Muscle of arm (tissue), 14 donors: ENCODE data around the gene RCSD1. TPM values are rescaled to one million over a fixed set of nuclear protein-coding genes. Genes with fewer than 3 reads are reported as not detected.
"Not testable (repeated sequence)": the region's sequence is repeated elsewhere in the genome, so short reads cannot be mapped to it uniquely, and the experiment has no call there.

Experiments used
- DNase-seq: peaks from one replicate; pipeline ENCODE4 v3.0.0-alpha.2; 2013
- long read RNA-seq, 11 donors: transcript quantifications; one replicate each; lab custom pipeline, GENCODE V29; 2026
- polyA plus RNA-seq, 12 donors: library from polyadenylated mRNA; unstranded; fragments of 120-200 nt; gene quantifications; one replicate each; pipeline ENCODE4 v1.2.1, GENCODE V29; 2013; ENCODE audit not compliant: insufficient read length in 12 of 12

Gene RCSD1
- 10 to 100 TPM in 11 of 12 donors, not detected in 1; 23.5 to 70.8 (median 43.3) TPM for polyA plus RNA-seq
- long read RNA-seq, donor 1, partial matches to known transcripts = 0 of 1 reads
- long read RNA-seq, donor 1, other reads (novel, unspliced or antisense) = 0 of 1 reads
- long read RNA-seq, donor 2, transcript RCSD1-202 (7 exons, 3,135 nt) = major isoform, 14 of 31 reads
- long read RNA-seq, donor 2, partial matches to known transcripts = 17 of 31 reads
- long read RNA-seq, donor 2, other reads (novel, unspliced or antisense) = 0 of 31 reads
- long read RNA-seq, donor 3, transcript RCSD1-202 (7 exons, 3,135 nt) = major isoform, 5 of 5 reads
- long read RNA-seq, donor 3, partial matches to known transcripts = 0 of 5 reads
- long read RNA-seq, donor 3, other reads (novel, unspliced or antisense) = 0 of 5 reads
- long read RNA-seq, donor 4, transcript RCSD1-202 (7 exons, 3,135 nt) = major isoform, 6 of 6 reads
- long read RNA-seq, donor 4, partial matches to known transcripts = 0 of 6 reads
- long read RNA-seq, donor 4, other reads (novel, unspliced or antisense) = 0 of 6 reads
- long read RNA-seq, donor 5, transcript RCSD1-202 (7 exons, 3,135 nt) = major isoform, 17 of 17 reads
- long read RNA-seq, donor 5, partial matches to known transcripts = 0 of 17 reads
- long read RNA-seq, donor 5, other reads (novel, unspliced or antisense) = 0 of 17 reads
- long read RNA-seq, donor 6, partial matches to known transcripts = 0 of 3 reads
- long read RNA-seq, donor 6, other reads (novel, unspliced or antisense) = 0 of 3 reads
- long read RNA-seq, donor 7, partial matches to known transcripts = 0 of 4 reads
- long read RNA-seq, donor 7, other reads (novel, unspliced or antisense) = 0 of 4 reads
- long read RNA-seq, donor 8, transcript RCSD1-202 (7 exons, 3,135 nt) = major isoform, 12 of 22 reads
- long read RNA-seq, donor 8, partial matches to known transcripts = 10 of 22 reads
- long read RNA-seq, donor 8, other reads (novel, unspliced or antisense) = 0 of 22 reads
- long read RNA-seq, donor 9, partial matches to known transcripts = 0 of 4 reads
- long read RNA-seq, donor 9, other reads (novel, unspliced or antisense) = 0 of 4 reads
- long read RNA-seq, donor 10, transcript RCSD1-202 (7 exons, 3,135 nt) = major isoform, 11 of 13 reads
- long read RNA-seq, donor 10, partial matches to known transcripts = 0 of 13 reads
- long read RNA-seq, donor 10, other reads (novel, unspliced or antisense) = 0 of 13 reads
- long read RNA-seq, donor 11, partial matches to known transcripts = 12 of 18 reads
- long read RNA-seq, donor 11, other reads (novel, unspliced or antisense) = 0 of 18 reads

- no peak for DNase-seq
Measured at GRCh38 chr1:167629681-167630567, at the start of gene RCSD1. Gene RCSD1, plus strand, starts transcription at chr1:167630232. Its CDS starts 192 bp downstream, at chr1:167630424.

GRCh38 chr1:167582064-167582463 is 48.0 kb upstream of the RCSD1 start:
- no peak for DNase-seq

GRCh38 chr1:167582722-167583121 is 47.3 kb upstream of the RCSD1 start:
- DNase-seq = no peak

GRCh38 chr1:167584581-167584980 is 45.5 kb upstream of the RCSD1 start:
- DNase-seq = no peak

- DNase-seq = no peak
Measured at GRCh38 chr1:167587342-167587741, 42.7 kb upstream of the RCSD1 start.

- no peak for DNase-seq
Measured at GRCh38 chr1:167587872-167588271, 42.2 kb upstream of the RCSD1 start.

- no peak for DNase-seq
Measured at GRCh38 chr1:167588361-167588760, 41.7 kb upstream of the RCSD1 start.

GRCh38 chr1:167592475-167592874 is 37.6 kb upstream of the RCSD1 start:
- DNase-seq = no peak

- no peak for DNase-seq
Measured at GRCh38 chr1:167593860-167594259, 36.2 kb upstream of the RCSD1 start.

- DNase-seq = no peak
Measured at GRCh38 chr1:167594822-167595221, 35.2 kb upstream of the RCSD1 start.

- peak; percentile 38 for DNase-seq
Measured at GRCh38 chr1:167599957-167600581, 30.0 kb upstream of the RCSD1 start.

- DNase-seq = peak; percentile 15
Measured at GRCh38 chr1:167601442-167602383, 28.3 kb upstream of the RCSD1 start.

- no peak for DNase-seq
Measured at GRCh38 chr1:167602840-167603239, 27.2 kb upstream of the RCSD1 start.

GRCh38 chr1:167605576-167605975 is 24.5 kb upstream of the RCSD1 start:
- DNase-seq = no peak

- no peak for DNase-seq
Measured at GRCh38 chr1:167611983-167612382, 18.0 kb upstream of the RCSD1 start.

GRCh38 chr1:167612587-167613385 is 17.2 kb upstream of the RCSD1 start:
- DNase-seq = no peak

- not testable (repeated sequence) for DNase-seq
Measured at GRCh38 chr1:167613984-167614383, 16.0 kb upstream of the RCSD1 start.

- DNase-seq = no peak
Measured at GRCh38 chr1:167614851-167615250, 15.2 kb upstream of the RCSD1 start.
